Ramos (cell line): ENCODE results near the gene PTGES.

Source experiments
- in situ Hi-C: fragments of 300-500 bp; cut with MboI; formaldehyde crosslinking; loops from one replicate; pipeline ENCODE4 v1.14.3; 2022; ENCODE audit warnings: low sequenced_read_pairs; ENCODE audit not compliant: unreplicated experiment

The PTGES gene

GRCh38 chr9:129701549-129701948 is 51.3 kb downstream of the PTGES start:
- in situ Hi-C loops: no loop called here

GRCh38 chr9:129701054-129701453 is 51.8 kb downstream of the PTGES start:
- in situ Hi-C loops: no loop called here

GRCh38 chr9:129698254-129698757 is 54.5 kb downstream of the PTGES start:
- in situ Hi-C loops: no loop called here

- in situ Hi-C loops: no loop called here
Observed at GRCh38 chr9:129697656-129698253, 55.1 kb downstream of the PTGES start.

- in situ Hi-C loops: no loop called here
Observed at GRCh38 chr9:129696944-129697655, 55.7 kb downstream of the PTGES start.

GRCh38 chr9:129695870-129696269 is 57.0 kb downstream of the PTGES start:
- in situ Hi-C loops: no loop called here

GRCh38 chr9:129694243-129694646 is 58.6 kb downstream of the PTGES start:
- in situ Hi-C loops: no loop called here

GRCh38 chr9:129693741-129694140 is 59.1 kb downstream of the PTGES start:
- in situ Hi-C loops: no loop called here

GRCh38 chr9:129692534-129692933 is 60.3 kb downstream of the PTGES start:
- in situ Hi-C loops: no loop called here
